ENCODE data around the gene WDCP. TPM values are rescaled to one million over a fixed set of nuclear protein-coding genes. Genes with fewer than 3 reads are reported as not detected.
"Not testable (repeated sequence)": the region's sequence is repeated elsewhere in the genome, so short reads cannot be mapped to it uniquely, and the experiment has no call there.

The WDCP gene, protein sequence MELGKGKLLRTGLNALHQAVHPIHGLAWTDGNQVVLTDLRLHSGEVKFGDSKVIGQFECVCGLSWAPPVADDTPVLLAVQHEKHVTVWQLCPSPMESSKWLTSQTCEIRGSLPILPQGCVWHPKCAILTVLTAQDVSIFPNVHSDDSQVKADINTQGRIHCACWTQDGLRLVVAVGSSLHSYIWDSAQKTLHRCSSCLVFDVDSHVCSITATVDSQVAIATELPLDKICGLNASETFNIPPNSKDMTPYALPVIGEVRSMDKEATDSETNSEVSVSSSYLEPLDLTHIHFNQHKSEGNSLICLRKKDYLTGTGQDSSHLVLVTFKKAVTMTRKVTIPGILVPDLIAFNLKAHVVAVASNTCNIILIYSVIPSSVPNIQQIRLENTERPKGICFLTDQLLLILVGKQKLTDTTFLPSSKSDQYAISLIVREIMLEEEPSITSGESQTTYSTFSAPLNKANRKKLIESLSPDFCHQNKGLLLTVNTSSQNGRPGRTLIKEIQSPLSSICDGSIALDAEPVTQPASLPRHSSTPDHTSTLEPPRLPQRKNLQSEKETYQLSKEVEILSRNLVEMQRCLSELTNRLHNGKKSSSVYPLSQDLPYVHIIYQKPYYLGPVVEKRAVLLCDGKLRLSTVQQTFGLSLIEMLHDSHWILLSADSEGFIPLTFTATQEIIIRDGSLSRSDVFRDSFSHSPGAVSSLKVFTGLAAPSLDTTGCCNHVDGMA
- 2.7 and 6.4 TPM in 2 replicates for total RNA-seq (2014; rRNA removed; shearing (Covaris generic))

GRCh38 chr2:24046930-24047702 lies at the start of gene WDCP:
TSS of gene WDCP (minus strand) at chr2:24047391. CDS start at chr2:24039494, 7,897 bp downstream.
- DNase-seq (ENCODE audit: low spot score): peak; percentile 97

- not testable (repeated sequence) for DNase-seq (ENCODE audit: low spot score)
These were observed 48.0 kb upstream of the WDCP start for GRCh38 chr2:24095171-24095677.

GRCh38 chr2:24093270-24093669 lies 46.1 kb upstream of the WDCP start:
- DNase-seq (ENCODE audit: low spot score): not testable (repeated sequence)

DNA sequence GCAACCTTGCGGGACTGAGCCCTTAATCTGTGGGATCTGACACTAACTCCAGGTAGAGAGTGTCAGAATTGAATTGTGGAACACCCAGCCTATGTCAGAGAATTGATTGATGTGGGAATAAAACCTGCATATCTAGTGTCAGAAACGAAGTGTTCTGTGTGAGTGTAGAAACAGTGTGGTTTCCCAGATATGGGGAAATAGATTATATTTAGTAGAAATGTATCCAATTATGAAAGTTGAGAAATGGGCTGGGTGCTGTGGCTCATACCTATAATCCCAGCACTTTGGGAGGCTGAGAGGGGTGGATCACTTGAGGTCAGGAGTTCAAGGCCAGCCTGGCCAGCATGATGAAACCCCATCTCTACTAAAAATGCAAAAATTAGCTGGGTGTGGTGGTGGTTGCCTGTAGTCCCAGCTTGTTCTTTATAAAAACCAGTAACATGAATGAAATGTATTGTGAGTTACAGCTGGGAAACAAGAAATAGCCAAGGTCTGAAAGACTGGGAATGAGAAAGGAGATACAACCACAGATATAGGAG lies 41.7 kb upstream of the WDCP start:
- DNase-seq (ENCODE audit: low spot score): no peak

DNA sequence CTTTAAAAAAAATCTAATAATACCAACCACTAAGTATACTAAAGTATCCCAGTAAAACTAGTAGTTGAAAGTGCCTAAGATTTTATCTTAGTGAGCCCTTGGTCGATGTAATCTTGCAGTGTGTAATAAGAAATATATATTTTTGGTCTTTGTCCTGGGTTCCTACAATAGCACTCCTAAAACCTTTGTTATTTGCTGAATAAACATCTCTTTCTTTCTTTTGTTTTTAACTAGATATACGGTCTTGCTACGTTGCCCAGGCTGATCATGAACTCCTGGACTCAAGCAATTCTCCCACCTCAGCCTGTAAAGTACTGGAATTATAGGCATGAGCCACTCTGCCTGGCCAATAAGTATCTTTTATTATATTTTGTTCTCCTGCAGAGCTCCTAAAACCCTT lies 39.8 kb upstream of the WDCP start:
- no peak for DNase-seq (ENCODE audit: low spot score)

GRCh38 chr2:24086241-24086640 lies 39.0 kb upstream of the WDCP start:
- DNase-seq (ENCODE audit: low spot score): no peak

GRCh38 chr2:24085200-24085489 lies 38.0 kb upstream of the WDCP start:
- DNase-seq (ENCODE audit: low spot score): no peak

DNA sequence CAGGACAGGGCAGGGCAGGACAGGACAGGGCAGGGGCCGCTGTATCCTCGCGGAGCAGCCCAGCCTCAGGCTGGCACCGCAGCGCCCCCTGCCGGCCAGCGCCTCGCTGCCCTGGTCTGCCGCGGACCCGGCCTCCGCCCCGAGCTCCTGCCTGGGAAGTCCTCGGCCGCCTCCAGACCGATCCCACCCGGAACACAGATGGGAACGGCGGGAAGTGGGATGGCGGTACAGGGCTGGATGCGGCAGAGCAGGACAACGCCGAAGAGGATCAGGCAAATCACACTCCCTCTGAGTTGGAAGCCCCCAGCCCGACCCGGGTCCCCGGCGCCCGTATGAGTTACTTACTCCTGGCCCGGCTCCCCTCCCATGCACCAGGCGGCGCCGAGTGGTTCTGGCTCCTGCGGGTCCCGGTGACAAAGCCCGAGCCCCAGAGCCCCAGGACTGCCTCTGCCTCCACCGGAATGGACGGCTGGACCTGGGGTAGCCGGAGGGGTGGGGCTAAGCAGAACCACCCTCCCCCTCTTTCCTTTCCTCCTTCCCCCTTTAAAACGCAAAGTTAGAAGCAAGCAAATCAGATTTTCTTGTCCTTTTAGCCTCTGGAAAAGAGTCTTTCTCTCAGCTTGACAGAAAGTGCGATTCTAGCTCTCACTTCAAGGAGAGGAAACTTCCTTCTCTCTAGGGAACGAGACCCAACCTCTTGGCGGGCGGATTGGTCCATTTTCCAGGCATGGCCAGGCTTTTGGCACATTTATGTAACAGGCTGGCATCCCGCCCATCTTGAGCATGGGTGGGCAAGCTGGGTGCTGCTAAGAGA lies 37.4 kb upstream of the WDCP start, which contains the start of gene TP53I3:
TP53I3 (minus strand) TSS at position 449 of the 814 bp plus-strand sequence. CDS start 508 bp downstream, outside the sequence.
- peak; percentile 93 for DNase-seq (ENCODE audit: low spot score)

DNA sequence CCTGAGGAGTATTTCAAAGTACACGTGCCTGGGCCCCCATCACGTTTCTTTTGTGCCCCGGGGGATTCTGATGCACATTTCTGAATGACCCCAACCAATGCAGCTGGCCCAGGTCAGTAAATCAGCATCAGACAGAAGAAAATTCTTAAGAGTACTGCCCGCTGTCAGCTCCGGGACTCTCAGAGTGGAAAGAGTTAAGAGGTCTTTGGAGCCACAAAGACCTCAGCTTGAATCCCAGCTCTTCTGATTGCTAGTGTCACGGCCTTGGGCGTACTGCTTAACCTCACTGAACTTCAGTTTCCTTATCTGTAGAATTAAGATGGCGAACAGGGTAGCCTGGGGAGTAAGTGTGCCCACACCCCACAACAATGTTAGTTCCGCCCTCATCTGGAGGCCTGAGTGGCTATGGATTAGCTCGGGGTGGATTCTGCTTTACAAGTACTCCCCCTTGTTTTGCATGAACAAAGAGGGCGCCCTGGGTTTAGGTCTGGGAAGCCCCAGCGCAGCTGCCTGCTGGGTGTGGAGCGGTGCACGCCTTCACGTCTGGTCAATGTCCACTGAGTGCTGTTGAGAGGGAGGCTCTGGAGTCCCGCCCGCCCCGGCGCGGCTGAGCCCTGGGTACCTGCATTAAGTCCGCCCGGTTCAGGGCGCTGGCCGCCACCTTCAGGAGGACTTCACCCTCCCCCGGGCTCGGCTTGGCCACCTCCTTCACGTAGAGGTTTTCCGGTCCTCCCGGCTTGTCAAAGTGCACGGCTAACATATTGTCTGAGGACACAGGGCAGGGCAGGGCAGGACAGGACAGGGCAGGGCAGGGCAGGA lies 36.6 kb upstream of the WDCP start:
- DNase-seq (ENCODE audit: low spot score): peak; percentile 88

- DNase-seq (ENCODE audit: low spot score): no peak
These were observed 35.8 kb upstream of the WDCP start for GRCh38 chr2:24082787-24083566.

DNA sequence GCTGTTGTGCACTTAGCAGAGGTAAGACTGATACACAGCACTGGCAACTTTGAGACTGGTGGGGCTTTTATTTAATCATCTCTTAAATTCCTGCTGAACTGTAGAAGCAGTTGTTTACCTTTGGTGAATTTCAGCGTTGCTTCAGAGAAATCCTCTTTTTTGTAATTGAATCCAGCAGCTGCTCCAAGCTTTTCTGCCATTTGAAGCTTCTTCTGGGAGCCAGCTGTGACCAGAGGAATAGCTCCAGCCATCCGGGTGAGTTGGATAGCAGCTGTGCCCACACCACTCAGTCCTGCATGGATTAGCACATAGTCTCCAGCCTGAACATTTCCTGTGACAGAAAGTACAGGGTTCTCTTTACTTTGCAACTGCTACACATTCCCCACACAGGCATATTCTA lies 33.5 kb upstream of the WDCP start:
- DNase-seq (ENCODE audit: low spot score): no peak

GRCh38 chr2:24077879-24078278 lies 30.7 kb upstream of the WDCP start:
- DNase-seq (ENCODE audit: low spot score): no peak

- no peak for DNase-seq (ENCODE audit: low spot score)
These were observed 30.3 kb upstream of the WDCP start for GRCh38 chr2:24077535-24077877.

DNA sequence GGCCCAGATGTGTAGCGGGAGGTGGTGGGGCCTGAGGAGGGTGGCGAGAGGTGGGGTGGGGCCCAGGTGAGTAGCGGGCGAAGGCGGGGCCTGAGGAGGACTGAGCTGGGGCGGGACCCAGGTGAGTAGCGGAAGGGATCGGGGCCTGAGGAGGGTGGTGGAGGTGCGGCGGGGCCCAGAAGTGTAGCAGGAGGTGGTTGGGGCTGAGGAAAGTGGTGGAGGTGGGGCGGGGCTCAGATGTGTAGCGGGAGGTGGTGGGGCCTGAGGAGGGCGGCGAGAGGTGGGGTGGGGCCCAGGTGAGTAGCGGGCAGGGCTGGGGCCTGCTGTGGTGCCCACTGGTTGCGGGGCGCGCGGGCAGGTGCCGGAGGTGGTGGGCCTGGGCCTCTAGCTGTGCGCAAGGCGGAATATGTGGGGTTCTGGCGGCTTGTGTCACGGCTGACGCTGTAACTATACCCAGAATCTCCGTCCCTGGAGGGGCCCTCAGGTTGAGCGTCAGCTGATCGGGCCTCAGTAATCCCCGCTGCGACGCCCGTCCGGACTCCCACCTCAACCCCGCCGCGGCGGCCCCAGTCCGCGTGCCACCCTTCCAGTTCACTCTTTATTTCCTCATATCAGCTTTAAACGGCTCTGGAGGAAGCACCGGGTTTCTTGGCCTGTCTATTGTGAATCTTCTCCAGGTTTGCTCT lies 29.8 kb upstream of the WDCP start:
- peak; percentile 59 for DNase-seq (ENCODE audit: low spot score)

DNA sequence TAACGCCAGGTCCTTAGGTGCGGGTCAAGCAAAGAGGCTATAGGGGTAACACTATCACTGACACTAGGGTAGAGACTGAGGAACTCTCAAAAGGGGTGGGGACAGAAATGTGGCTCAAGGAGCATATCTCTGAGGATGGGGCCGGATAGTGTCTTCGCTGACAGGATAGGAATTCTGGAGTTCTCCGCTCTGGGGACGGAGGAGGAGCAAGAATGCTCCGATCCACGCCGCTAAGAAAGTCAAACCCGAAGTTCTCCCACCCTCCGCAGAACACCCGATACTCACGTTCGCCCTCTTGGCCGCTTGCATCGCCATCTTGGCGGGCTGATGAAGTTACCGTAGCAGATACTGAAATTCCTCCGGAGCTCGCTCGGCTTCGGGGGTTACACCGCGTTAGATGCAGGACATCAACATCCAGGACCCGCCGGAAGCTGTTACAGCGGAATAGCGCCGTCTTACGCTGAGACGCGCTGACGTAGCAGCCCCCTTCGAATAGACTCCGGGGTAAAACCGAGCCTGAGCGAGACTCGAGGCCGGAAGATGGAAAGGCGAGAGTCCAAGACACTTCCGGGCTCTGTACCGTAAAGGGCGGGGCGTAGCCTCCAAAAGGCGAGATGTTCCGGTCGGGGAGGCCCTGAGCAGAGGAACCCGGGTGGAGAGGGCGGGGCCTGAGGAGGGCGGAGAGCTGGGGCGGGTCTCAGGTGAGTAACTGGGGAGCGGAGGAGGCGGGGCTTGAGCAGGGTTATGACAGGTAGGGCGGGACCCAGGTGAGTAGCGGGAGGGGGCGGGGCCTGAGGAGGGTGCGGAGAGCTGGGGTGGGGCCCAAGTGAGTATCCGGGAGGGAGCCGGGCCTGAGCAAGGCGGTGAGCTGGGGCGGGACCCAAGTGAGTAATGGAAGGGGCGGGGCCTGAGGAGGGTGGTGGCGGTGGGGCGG lies 29.0 kb upstream of the WDCP start, which contains the start of gene SF3B6:
SF3B6 (minus strand) TSS at position 412 of the 934 bp plus-strand sequence; CDS start at position 315, 97 bp downstream.
- DNase-seq (ENCODE audit: low spot score): peak; percentile 99

DNA sequence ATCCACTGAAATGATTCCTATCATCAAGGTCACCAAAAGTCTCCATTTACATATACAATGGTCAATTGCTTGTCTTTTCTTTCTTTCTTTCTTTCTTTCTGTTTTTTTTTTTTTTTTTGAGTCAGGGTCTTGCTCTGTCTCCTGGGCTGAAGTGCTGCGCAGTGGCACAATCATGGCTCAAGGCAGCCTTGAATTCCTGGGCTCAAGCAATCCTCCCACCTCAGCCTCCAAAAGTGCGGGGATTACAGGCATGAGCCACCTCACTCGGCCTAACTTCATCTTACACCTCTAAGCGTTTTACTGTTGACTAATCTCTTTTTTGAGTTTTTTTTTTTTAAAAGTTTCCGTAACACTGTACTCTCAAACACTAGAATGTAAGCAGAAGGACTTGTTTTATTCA lies 28.1 kb upstream of the WDCP start:
- no peak for DNase-seq (ENCODE audit: low spot score)

- DNase-seq (ENCODE audit: low spot score): no peak
These were observed 26.6 kb upstream of the WDCP start for GRCh38 chr2:24073816-24074215.

All from HT-29 (cell line).